ENCODE measurements around the gene CFB.
A peak's percentile ranks its signal among the peaks of the same experiment; 100 is the strongest.

DNA sequence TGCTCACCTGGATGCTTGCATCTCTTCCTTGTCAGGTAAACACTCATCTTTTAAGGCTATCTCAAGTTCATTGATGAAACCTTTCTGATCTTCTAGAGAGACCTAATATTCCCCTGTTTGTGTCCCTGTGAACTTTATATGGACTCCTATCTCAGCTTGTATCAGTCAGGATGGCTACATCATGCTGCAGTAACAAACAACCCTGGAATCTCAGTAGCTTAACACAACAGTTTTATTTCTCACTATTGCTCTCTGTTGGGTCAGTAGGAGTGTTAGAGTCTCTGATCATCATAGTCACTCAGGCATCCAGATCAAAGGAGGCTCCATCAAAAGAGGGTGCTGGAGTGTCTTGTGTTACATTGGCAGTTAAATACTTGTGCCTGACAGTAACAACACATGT lies 30.5 kb upstream of the CFB start:
- TF ChIP-seq, protein P1, sequence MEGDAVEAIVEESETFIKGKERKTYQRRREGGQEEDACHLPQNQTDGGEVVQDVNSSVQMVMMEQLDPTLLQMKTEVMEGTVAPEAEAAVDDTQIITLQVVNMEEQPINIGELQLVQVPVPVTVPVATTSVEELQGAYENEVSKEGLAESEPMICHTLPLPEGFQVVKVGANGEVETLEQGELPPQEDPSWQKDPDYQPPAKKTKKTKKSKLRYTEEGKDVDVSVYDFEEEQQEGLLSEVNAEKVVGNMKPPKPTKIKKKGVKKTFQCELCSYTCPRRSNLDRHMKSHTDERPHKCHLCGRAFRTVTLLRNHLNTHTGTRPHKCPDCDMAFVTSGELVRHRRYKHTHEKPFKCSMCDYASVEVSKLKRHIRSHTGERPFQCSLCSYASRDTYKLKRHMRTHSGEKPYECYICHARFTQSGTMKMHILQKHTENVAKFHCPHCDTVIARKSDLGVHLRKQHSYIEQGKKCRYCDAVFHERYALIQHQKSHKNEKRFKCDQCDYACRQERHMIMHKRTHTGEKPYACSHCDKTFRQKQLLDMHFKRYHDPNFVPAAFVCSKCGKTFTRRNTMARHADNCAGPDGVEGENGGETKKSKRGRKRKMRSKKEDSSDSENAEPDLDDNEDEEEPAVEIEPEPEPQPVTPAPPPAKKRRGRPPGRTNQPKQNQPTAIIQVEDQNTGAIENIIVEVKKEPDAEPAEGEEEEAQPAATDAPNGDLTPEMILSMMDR (conservative IDR thresholded peaks at IDR 0.05 in 1 of 2, IDR thresholded peaks at IDR 0.05 in 1 of 2; ENCODE audit: extremely low read depth in 1 of 2, insufficient read depth in 1 of 2, low read depth in 1 of 2, low read length in 2 of 2): peak in 1 of 2 donors; percentile 2
- TF ChIP-seq EZH2 (IDR thresholded peaks at IDR 0.05; ENCODE audit: borderline replicate concordance, low read length): no peak
